GM18909 (cell line): ENCODE measurements around the gene ABI1.
A peak's percentile ranks its signal among the peaks of the same experiment; 100 is the strongest.

ENCODE experiments used
- ATAC-seq: cut with Tn5 transposase; IDR thresholded peaks from one replicate; pipeline ENCODE4 v1.9.1; 2021; ENCODE audit warnings: mild to moderate bottlenecking; ENCODE audit not compliant: unreplicated experiment, poor library complexity

ABI1 gene

GRCh38 chr10:26779176-26779860, 81.4 kb downstream of the ABI1 start:
- no peak for ATAC-seq

DNA sequence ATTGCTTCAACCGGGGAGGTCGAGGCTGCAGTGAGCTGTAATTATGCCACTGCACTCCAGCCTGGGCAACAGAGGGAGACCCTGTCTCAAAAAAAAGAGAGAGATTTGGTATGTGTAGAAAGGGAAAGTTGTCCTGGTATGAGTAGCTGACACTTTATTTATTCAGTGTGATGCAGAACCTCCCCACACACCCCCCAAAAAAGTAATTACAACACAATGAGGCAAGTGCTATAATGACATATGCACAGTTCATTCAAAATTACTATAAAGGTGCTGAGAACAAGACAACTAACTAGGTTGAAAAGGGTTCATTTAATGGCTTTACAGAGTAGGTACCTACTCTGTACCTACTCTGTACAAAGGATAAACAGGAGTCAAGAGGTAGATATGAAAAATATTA, 83.1 kb downstream of the ABI1 start:
- no peak for ATAC-seq

- ATAC-seq = no peak
Observed at GRCh38 chr10:26776258-26776657, 84.5 kb downstream of the ABI1 start.

DNA sequence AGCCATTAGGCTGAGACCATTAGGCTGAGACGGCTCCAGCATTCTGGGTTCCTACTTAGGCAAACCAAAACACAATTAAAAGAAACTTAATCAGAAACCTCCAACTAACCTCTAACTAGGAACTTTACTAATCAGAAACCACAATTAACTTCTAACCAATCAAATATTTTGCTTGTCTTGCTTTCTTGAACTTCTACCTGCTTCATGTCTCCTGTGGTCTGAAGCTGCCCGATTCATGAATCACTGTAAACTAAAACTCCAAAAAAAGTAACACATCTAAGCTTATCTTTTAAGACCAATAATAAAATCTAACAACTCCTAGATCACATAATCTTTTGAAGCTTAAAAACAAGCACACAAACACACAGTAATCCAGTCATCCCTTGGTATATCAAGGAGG, 87.1 kb downstream of the ABI1 start:
- no peak for ATAC-seq

DNA sequence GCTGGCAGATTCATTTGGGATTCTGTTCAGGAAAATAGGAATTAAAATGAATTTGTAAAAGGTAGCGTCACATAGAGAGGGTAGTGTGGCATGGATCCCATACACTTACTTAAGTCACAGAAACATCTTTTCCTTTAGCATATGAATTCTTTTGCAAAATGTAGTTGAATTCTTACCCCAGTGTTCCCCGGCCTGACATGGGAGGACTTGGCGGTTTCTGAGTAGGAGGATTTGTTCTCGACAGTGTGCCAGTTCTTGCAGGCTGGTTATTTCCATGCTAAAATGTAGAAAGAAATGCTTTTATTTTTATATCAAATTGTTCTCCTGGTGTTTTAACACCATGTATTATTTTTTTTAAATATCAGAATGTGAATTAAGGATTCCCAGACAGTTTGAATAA, 90.7 kb downstream of the ABI1 start:
- ATAC-seq = no peak

DNA sequence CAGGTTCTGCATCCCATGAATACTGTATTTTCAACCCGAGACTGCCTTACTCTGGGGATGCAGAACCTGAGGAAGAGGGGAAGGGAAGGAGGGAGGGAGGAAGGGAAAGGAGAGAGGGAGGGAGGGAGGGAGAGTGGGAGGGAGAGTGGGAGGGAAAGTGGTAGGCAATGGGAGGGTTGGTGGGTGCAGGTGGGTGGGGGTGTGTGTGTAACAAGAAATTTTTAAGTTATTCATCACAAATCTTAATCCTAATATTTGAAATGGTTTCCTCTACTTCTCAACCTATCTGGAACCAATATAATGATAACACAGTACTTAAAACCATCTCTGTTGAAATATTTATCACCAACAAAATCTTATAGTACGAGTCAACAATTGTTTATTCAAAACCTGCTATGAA, 95.2 kb downstream of the ABI1 start:
- ATAC-seq = no peak

GRCh38 chr10:26759008-26759407, 101.8 kb downstream of the ABI1 start:
- no peak for ATAC-seq

GRCh38 chr10:26755443-26755903, 105.3 kb downstream of the ABI1 start:
- ATAC-seq = peak; percentile 95

GRCh38 chr10:26746061-26746460, 114.7 kb downstream of the ABI1 start:
- ATAC-seq = no peak

- no peak for ATAC-seq
Observed at GRCh38 chr10:26743841-26744240, 116.9 kb downstream of the ABI1 start.

GRCh38 chr10:26743091-26743490, 117.7 kb downstream of the ABI1 start:
- no peak for ATAC-seq

GRCh38 chr10:26741368-26741767, 119.4 kb downstream of the ABI1 start:
- ATAC-seq = no peak

DNA sequence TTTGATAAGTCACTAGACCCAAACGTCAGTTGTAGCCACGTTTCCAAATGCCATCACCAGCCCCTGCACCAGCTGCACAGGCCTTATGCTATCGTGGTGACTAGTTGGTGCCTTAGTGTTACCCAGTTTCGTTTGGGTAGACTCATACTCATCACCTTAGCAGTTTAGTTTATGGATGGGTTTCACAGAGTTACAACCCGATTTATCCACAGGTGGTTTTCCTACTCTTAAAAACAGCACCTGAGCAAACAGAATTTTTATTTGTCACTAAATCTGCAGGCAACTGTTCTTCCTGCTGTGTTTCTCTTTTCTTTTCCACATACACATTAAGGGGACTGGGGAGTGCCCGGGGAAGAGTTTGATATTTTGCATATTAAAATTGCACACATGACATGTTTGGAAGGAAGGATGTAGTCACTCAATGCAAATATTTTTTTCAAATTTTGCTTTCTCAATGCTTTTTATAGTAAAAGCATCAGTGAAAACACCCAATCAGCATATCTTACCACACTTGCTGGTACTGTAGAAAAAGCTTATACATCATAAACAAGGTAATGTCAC, 121.6 kb downstream of the ABI1 start:
- peak; percentile 41 for ATAC-seq

DNA sequence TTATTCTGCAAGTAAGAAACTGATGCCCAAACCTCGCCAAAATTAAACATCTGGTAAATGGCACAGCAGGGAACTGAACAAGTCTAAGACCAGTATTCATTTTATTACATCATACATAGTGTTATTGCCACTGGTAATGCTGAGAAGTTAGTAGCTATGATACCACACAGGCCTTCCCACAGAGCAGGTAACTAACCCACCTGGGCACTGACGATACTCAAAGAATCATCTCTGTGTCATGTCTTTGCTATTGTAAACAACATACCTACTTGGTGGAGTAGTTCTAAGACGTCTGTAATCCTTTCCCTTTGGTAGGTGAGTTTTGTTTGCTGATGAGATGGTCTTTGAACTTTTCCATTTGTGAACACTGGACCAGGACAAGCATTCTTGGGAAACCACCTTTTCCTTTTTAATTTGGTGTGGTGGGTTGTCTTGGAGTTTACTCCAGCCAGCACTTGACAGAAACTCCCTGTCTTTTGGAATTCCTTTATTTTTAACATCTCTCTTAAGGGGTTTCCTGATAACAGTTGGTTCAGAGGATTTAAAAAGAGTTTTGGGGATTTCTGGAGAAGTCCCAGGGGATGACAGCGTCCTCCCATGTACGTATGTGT, 122.4 kb downstream of the ABI1 start:
- ATAC-seq = no peak

GRCh38 chr10:26737730-26738129, 123.0 kb downstream of the ABI1 start:
- ATAC-seq = peak; percentile 82

DNA sequence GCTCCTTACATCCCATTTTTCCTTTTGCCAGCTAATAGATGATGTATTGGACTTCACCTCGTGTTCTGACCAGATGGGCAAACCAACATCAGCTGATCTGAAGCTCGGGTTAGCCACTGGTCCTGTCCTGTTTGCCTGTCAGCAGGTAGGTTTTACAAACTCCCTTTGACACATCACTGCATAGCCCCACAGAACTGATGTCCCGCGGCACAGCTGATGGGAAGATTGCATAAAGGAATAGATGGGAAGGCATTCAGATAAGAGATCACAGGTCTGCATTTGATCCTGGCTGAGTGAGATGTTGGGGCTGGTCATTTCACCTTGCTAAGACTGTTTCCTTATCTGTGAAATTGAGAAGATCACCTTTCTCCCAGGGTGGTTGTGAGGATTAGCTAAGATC, 125.3 kb downstream of the ABI1 start:
- ATAC-seq = no peak

DNA sequence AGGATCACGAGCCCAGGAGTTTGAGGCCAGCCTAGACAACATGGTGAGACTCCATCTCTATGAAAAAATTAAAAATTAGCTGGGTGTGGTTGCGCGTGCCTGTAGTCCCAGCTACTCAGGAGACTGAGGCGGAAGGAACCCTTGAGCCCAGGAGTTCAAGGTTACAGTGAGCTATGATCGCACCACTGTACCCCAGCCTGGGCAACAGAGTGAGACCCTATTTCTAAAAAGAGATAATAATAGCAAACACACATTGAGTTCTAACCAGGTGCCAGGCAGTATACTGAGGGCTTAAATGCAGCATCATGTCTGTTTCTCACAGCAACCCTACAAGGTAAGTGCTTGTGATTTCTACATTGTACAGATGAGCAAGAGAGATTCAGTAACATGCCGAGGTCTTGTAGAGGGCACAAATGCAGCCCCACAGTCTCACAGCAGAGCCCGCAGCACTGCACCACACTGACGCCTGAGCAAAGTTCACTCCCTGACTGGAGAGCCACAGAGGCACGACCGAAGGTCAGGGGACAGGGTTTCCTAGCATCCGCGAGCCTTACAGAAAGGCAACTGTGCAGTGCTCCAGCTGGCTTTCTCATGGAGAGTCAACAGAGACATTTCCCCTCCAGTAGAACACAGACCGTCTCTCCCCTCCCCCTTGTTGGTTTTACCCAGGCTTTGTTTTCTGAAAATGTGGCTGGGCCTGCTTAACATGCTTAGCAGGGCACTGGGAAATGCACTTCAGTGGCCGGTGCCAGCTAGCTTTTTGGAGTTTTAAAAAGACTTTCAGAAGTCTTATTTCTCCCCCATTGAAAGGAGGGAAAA, 126.8 kb downstream of the ABI1 start:
- no peak for ATAC-seq

- no peak for ATAC-seq
Observed at GRCh38 chr10:26730552-26730951, 130.2 kb downstream of the ABI1 start.

- ATAC-seq = no peak
Observed at GRCh38 chr10:26729395-26729794, 131.4 kb downstream of the ABI1 start.

- no peak for ATAC-seq
Observed at GRCh38 chr10:26728957-26729356, 131.8 kb downstream of the ABI1 start.

GRCh38 chr10:26727005-26727404, 133.8 kb downstream of the ABI1 start:
- ATAC-seq = no peak
